Endothelial cell (in vitro differentiated cells): ENCODE data around the gene PYDC1. TPM values are rescaled to one million over a fixed set of nuclear protein-coding genes. Genes with fewer than 3 reads are reported as not detected.

Experiments used
- DNase-seq: peaks from one replicate; pipeline ENCODE4 v3.0.0; 2021; ENCODE audit warnings: low spot score
- H3K27ac Mint-ChIP-seq: one replicate; pipeline ENCODE4 v1.8.0; 2021; ENCODE audit warnings: mixed read lengths, inconsistent platforms; ENCODE audit not compliant: unreplicated experiment
- H3K27me3 Mint-ChIP-seq: one replicate; pipeline ENCODE4 v1.8.0; 2021; ENCODE audit warnings: mild to moderate bottlenecking, moderate library complexity, mixed read lengths, inconsistent platforms; ENCODE audit not compliant: unreplicated experiment
- H3K36me3 Mint-ChIP-seq: one replicate; pipeline ENCODE4 v1.8.0; 2021; ENCODE audit warnings: mild to moderate bottlenecking, low read depth, mixed read lengths, inconsistent platforms; ENCODE audit not compliant: unreplicated experiment
- H3K4me1 Mint-ChIP-seq: one replicate; pipeline ENCODE4 v1.8.0; 2021; ENCODE audit warnings: mild to moderate bottlenecking, mixed read lengths, inconsistent platforms; ENCODE audit not compliant: unreplicated experiment
- H3K4me3 Mint-ChIP-seq: one replicate; pipeline ENCODE4 v1.8.0; 2021; ENCODE audit warnings: mild to moderate bottlenecking, mixed read lengths, inconsistent platforms; ENCODE audit not compliant: unreplicated experiment
- H3K9me3 Mint-ChIP-seq: one replicate; pipeline ENCODE4 v1.8.0; 2021; ENCODE audit warnings: mixed read lengths, inconsistent platforms; ENCODE audit not compliant: unreplicated experiment
- total RNA-seq: library from RNA; stranded (reverse); fragmentation: NEBNext Ultra II Directional; extraction: Animal tissue kit (Norgen Biotek cat#: 25700); gene quantifications from one replicate; pipeline ENCODE4 v1.2.1, GENCODE V29; 2021; ENCODE audit not compliant: unreplicated experiment
- TF ChIP-seq, protein P1 (sequence below): fragments of 200-600 bp; sonication (generic); IDR thresholded peaks from one replicate; pipeline ENCODE4 v1.5.0; 2021; ENCODE audit warnings: antibody characterized with exemption; ENCODE audit not compliant: unreplicated experiment

PYDC1 gene
- total RNA-seq, 1 donor from 2014 or later: not detected

DNA sequence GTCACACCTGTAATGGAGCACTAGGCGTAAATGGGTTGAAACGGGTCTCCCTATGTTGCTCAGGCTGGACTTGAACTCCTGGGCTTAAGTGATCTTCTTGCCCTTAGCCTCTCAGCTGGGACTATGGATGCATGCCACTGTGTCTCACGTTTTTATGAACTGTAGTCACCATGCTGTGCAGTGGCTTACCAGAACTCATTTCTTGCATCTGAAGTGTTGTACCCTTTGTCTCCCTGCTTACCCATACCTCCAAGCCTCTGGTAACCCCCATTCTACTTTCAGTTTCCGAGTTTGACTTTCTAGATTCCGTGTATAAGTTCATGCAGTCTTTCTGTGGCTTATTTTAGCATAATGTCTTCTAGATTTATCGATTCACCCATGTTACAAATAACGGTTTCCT, 22.0 kb downstream of the PYDC1 start:
- peaks cover 58% of the 10 kb centered on the region for H3K4me1 Mint-ChIP-seq

GRCh38 chr16:31193874-31194273, 23.1 kb downstream of the PYDC1 start:
- Mint-ChIP-seq H3K9me3 (no peaks in the 10 kb centered on the region), H3K4me3 (no peak overlapping the region), H3K27ac (peak overlapping the region; percentile 26), H3K27me3 (peaks cover 16% of the 10 kb centered on the region), H3K36me3 (peaks cover 58% of the 10 kb centered on the region), H3K4me1 (peaks cover 55% of the 10 kb centered on the region)
- DNase-seq: no peak
- TF ChIP-seq, protein P1, sequence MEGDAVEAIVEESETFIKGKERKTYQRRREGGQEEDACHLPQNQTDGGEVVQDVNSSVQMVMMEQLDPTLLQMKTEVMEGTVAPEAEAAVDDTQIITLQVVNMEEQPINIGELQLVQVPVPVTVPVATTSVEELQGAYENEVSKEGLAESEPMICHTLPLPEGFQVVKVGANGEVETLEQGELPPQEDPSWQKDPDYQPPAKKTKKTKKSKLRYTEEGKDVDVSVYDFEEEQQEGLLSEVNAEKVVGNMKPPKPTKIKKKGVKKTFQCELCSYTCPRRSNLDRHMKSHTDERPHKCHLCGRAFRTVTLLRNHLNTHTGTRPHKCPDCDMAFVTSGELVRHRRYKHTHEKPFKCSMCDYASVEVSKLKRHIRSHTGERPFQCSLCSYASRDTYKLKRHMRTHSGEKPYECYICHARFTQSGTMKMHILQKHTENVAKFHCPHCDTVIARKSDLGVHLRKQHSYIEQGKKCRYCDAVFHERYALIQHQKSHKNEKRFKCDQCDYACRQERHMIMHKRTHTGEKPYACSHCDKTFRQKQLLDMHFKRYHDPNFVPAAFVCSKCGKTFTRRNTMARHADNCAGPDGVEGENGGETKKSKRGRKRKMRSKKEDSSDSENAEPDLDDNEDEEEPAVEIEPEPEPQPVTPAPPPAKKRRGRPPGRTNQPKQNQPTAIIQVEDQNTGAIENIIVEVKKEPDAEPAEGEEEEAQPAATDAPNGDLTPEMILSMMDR: no peak

More for the DNA sequence above, 22.0 kb downstream of the PYDC1 start:
- TF ChIP-seq, protein P1: no peak
- Mint-ChIP-seq H3K27ac (no peak overlapping the region), H3K27me3 (peaks cover 13% of the 10 kb centered on the region), H3K9me3 (no peaks in the 10 kb centered on the region), H3K4me3 (peak overlapping the region; percentile 69), H3K36me3 (peaks cover 52% of the 10 kb centered on the region)
- DNase-seq: no peak

- Mint-ChIP-seq H3K36me3 (peaks cover 66% of the 10 kb centered on the region), H3K27ac (peak overlapping the region; percentile 48), H3K27me3 (peaks cover 17% of the 10 kb centered on the region), H3K4me3 (peak overlapping the region; percentile 82), H3K9me3 (no peaks in the 10 kb centered on the region), H3K4me1 (peaks cover 50% of the 10 kb centered on the region)
- TF ChIP-seq, protein P1: no peak
- no peak for DNase-seq
Observed at GRCh38 chr16:31192856-31193642, 23.9 kb downstream of the PYDC1 start.

- Mint-ChIP-seq H3K27ac (peak overlapping the region; percentile 74), H3K36me3 (peaks cover 77% of the 10 kb centered on the region), H3K4me1 (peaks cover 55% of the 10 kb centered on the region), H3K4me3 (peak overlapping the region; percentile 32), H3K27me3 (peaks cover 21% of the 10 kb centered on the region), H3K9me3 (no peaks in the 10 kb centered on the region)
- TF ChIP-seq, protein P1: no peak
- no peak for DNase-seq
Observed at GRCh38 chr16:31191697-31192428, 25.1 kb downstream of the PYDC1 start.
